Neuronal stem cell (in vitro differentiated cells): ENCODE data around the gene CALU.
A peak's percentile ranks its signal among the peaks of the same experiment; 100 is the strongest.

Experiments used
- DNase-seq: peaks from one replicate; pipeline ENCODE4 v3.0.0-alpha.2; 2013; ENCODE audit warnings: low spot score
- H2AFZ ChIP-seq: one replicate; pipeline ENCODE4 v1.6.1; 2013; ENCODE audit warnings: mild to moderate bottlenecking, low read length, inconsistent platforms
- H2AK5ac ChIP-seq: 2 replicates; pipeline ENCODE4 v1.6.1; 2013; ENCODE audit warnings: low read depth, mild to moderate bottlenecking, inconsistent platforms, low read length, moderate library complexity, mixed read lengths
- H2BK120ac ChIP-seq: 2 replicates; pipeline ENCODE4 v1.6.1; 2013; ENCODE audit warnings: low read depth, mild to moderate bottlenecking, inconsistent platforms, low read length, moderate library complexity, mixed read lengths
- H2BK12ac ChIP-seq: one replicate; pipeline ENCODE4 v1.6.1; 2013; ENCODE audit warnings: low read length, inconsistent platforms
- H2BK15ac ChIP-seq: 2 replicates; pipeline ENCODE4 v1.6.1; 2013; ENCODE audit warnings: mild to moderate bottlenecking, low read length, inconsistent platforms, mixed read lengths
- H2BK5ac ChIP-seq: one replicate; pipeline ENCODE4 v1.6.1; 2013; ENCODE audit warnings: inconsistent platforms, mild to moderate bottlenecking, low read length, moderate library complexity
- H3K14ac ChIP-seq: one replicate; pipeline ENCODE4 v1.6.1; 2013; ENCODE audit warnings: low read length, inconsistent platforms
- H3K18ac ChIP-seq: 2 replicates; pipeline ENCODE4 v1.6.1; 2013; ENCODE audit warnings: low read length, inconsistent platforms
- H3K23ac ChIP-seq: 2 replicates; pipeline ENCODE4 v1.6.1; 2013; ENCODE audit warnings: low read depth, mild to moderate bottlenecking, mixed read lengths, low read length, inconsistent platforms; ENCODE audit not compliant: poor library complexity
- H3K27ac ChIP-seq: replicated peaks from 3 replicates; pipeline ENCODE4 v1.5.1; 2013; ENCODE audit warnings: low read length, inconsistent platforms
- H3K27me3 ChIP-seq, 3 experiments: 2 replicates each; pipeline ENCODE4 v1.6.1; 2013; ENCODE audit warnings: low read length in 3 of 3, mild to moderate bottlenecking in 2 of 3, inconsistent platforms in 1 of 3, low read depth in 1 of 3, mixed read lengths in 1 of 3, moderate library complexity in 1 of 3; ENCODE audit not compliant: control insufficient read depth in 3 of 3, insufficient read depth in 3 of 3
- H3K36me3 ChIP-seq, 2 donors: replicated peaks in 1 of 2; 2 replicates each; pipeline ENCODE4 v1.6.1; 2013; ENCODE audit warnings: low read length in 2 of 2; ENCODE audit not compliant: control insufficient read depth in 2 of 2, insufficient read depth in 2 of 2
- H3K4ac ChIP-seq: 2 replicates; pipeline ENCODE4 v1.6.1; 2013; ENCODE audit warnings: inconsistent platforms, mild to moderate bottlenecking, low read length, moderate library complexity
- H3K4me1 ChIP-seq, 2 donors: 1 replicate in 1 of 2; 2 replicates in 1 of 2; pipeline ENCODE4 v1.6.1; 2013; ENCODE audit warnings: low read length in 2 of 2, low read depth in 1 of 2; ENCODE audit not compliant: control insufficient read depth in 2 of 2, insufficient read depth in 1 of 2
- H3K4me2 ChIP-seq: one replicate; pipeline ENCODE4 v1.6.1; 2013; ENCODE audit warnings: mild to moderate bottlenecking, low read length, inconsistent platforms; ENCODE audit not compliant: insufficient read depth, poor library complexity, severe bottlenecking
- H3K4me3 ChIP-seq, 2 donors: 2 replicates each; pipeline ENCODE4 v1.5.1; 2013; ENCODE audit warnings: low read length in 2 of 2, mild to moderate bottlenecking in 2 of 2, inconsistent platforms in 1 of 2, moderate library complexity in 1 of 2
- H3K79me1 ChIP-seq: one replicate; pipeline ENCODE4 v1.6.1; 2013; ENCODE audit warnings: low read depth, mild to moderate bottlenecking, inconsistent platforms, low read length, moderate library complexity
- H3K9ac ChIP-seq: one replicate; pipeline ENCODE4 v1.6.1; 2013; ENCODE audit warnings: mild to moderate bottlenecking, low read depth, low read length, inconsistent platforms; ENCODE audit not compliant: poor library complexity
- H3K9me3 ChIP-seq, 2 donors: replicated peaks in 1 of 2; 2 replicates each; pipeline versions ENCODE3 to v1.6.1; 2013; ENCODE audit warnings: low read length in 2 of 2, mild to moderate bottlenecking in 2 of 2, inconsistent platforms in 1 of 2, low read depth in 1 of 2, mixed read lengths in 1 of 2, moderate library complexity in 1 of 2; ENCODE audit not compliant: control insufficient read depth in 2 of 2, insufficient read depth in 1 of 2
- H4K8ac ChIP-seq: one replicate; pipeline ENCODE4 v1.6.1; 2013; ENCODE audit warnings: low read depth, mild to moderate bottlenecking, inconsistent platforms, low read length, moderate library complexity
- H4K91ac ChIP-seq: one replicate; pipeline ENCODE4 v1.6.1; 2013; ENCODE audit warnings: low read length, low read depth, mild to moderate bottlenecking, inconsistent platforms; ENCODE audit not compliant: poor library complexity
- WGBS, 2 donors: extraction: QIAGEN DNeasy Blood & Tissue Kit; methylation state at CpG; one replicate each; pipeline ENCODE4 v1.1.7; 2013; ENCODE audit warnings: missing lambda C conversion rate in 2 of 2, mixed read lengths in 1 of 2; ENCODE audit not compliant: insufficient read length in 2 of 2, insufficient replicate concordance in 1 of 2; ENCODE audit errors: extremely low coverage in 2 of 2; 5-methylcytosine and 5-hydroxymethylcytosine counted together

Gene CALU

DNA sequence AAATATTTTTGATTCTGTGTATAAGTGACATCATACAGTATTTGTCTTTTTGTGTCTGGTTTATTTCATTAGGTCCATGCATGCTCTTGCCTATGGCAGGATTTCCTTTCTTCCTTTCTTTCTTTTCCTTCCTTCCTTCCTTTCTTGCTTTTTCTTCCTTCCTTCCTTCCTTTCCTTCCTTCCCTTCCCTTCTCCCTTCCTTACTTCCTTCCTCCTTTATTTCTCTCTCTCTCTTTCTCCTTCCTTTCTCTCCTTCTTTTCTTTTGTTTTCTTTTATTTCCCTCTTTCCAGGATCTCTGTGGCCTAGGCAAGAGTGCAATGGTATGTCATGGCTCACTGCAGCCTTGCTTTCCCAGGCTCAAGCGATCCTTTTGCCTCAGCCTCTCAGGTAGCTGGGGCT is 31.4 kb upstream of the CALU start:
- Histone ChIP-seq H4K8ac (no peak overlapping the region), H3K23ac (no peak overlapping the region), H3K27me3 (peaks cover 0 to 2% (median 0%) of the 10 kb centered on the region in 3 experiments), H4K91ac (no peak overlapping the region), H3K9ac (no peak overlapping the region), H2AK5ac (no peak overlapping the region), H3K9me3 (no peaks in the 10 kb centered on the region), H2BK120ac (no peak overlapping the region), H2BK12ac (no peak overlapping the region), H3K18ac (no peak overlapping the region), H3K4me2 (no peak overlapping the region), H2BK5ac (no peak overlapping the region), H3K79me1 (no peaks in the 10 kb centered on the region), H2AFZ (no peak overlapping the region), H3K14ac (no peak overlapping the region), H3K36me3 (no peaks in the 10 kb centered on the region), H3K27ac (peak overlapping the region; percentile 86), H3K4me3 (no peak overlapping the region), H2BK15ac (no peak overlapping the region), H3K4ac (no peak overlapping the region), H3K4me1 (peaks cover 0 to 6% of the 10 kb centered on the region in 2 donors)
- no peak for DNase-seq
- WGBS, 2 donors = no CpG with 5 or more reads among the region's 1 CpG

DNA sequence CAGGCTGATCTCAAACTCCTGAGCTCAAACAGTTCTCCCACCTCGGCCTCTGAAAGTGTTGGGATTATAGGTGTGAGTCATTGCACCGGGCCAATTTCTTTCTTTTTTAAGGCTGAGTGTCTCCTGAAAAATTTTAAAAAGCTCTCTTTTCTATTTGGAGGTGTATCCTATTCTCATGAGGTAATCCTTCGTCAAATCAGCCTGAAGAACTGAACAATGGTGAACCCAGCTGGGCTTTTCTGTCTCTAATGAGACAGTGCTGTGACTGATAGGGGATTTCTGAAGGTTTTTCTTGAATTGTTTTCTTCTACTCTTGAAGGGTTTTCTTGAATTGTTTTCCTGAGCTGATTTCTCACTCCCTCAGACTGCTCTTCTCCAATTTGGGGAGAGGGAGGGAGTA is 30.9 kb upstream of the CALU start:
- Histone ChIP-seq H2AK5ac (no peak overlapping the region), H3K14ac (no peak overlapping the region), H2BK12ac (no peak overlapping the region), H3K4me3 (no peak overlapping the region), H2AFZ (no peak overlapping the region), H3K4me1 (peaks cover 0 to 6% of the 10 kb centered on the region in 2 donors), H2BK120ac (no peak overlapping the region), H3K79me1 (no peaks in the 10 kb centered on the region), H3K9me3 (no peaks in the 10 kb centered on the region), H3K27me3 (peaks cover 0 to 2% (median 0%) of the 10 kb centered on the region in 3 experiments), H3K9ac (no peak overlapping the region), H3K4me2 (no peak overlapping the region), H4K91ac (no peak overlapping the region), H3K27ac (peak overlapping the region; percentile 86), H3K23ac (no peak overlapping the region), H4K8ac (no peak overlapping the region), H3K36me3 (no peaks in the 10 kb centered on the region), H2BK15ac (no peak overlapping the region), H2BK5ac (no peak overlapping the region), H3K18ac (no peak overlapping the region), H3K4ac (no peak overlapping the region)
- peak; percentile 66 for DNase-seq
- WGBS, 2 donors = no CpG with 5 or more reads among the region's 3 CpGs

DNA sequence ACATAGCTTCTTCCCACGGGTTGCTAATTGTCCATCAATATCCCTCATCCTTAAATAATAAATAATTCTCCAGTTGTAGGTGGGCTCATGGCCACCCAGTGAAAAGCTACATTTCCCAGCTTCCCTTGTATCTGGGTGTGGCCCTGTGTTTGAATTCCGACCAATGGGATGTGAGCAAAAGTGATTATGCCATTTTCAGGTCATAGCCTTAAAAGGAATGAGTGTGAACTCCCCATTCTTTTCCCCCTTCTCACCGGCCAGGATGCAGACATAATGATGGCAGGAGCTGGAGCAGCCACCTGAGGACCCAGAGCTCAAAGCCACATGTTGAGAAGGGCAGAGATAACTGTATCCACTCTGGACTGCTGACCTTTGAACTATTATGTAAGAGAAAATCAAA is 30.3 kb upstream of the CALU start:
- Histone ChIP-seq H3K27me3 (peaks cover 0 to 2% (median 0%) of the 10 kb centered on the region in 3 experiments), H3K4me2 (no peak overlapping the region), H2AFZ (no peak overlapping the region), H4K8ac (no peak overlapping the region), H2BK12ac (no peak overlapping the region), H3K4me3 (no peak overlapping the region), H4K91ac (no peak overlapping the region), H3K4ac (no peak overlapping the region), H2BK15ac (no peak overlapping the region), H3K9ac (no peak overlapping the region), H3K23ac (no peak overlapping the region), H3K4me1 (peaks cover 0 to 4% of the 10 kb centered on the region in 2 donors), H3K18ac (no peak overlapping the region), H3K27ac (peak overlapping the region; percentile 86), H2BK5ac (no peak overlapping the region), H3K14ac (no peak overlapping the region), H2AK5ac (no peak overlapping the region), H3K9me3 (no peaks in the 10 kb centered on the region), H3K36me3 (no peaks in the 10 kb centered on the region), H3K79me1 (no peaks in the 10 kb centered on the region), H2BK120ac (no peak overlapping the region)
- no peak for DNase-seq
- no CpG with 5 or more reads among the region's 3 CpGs for WGBS, 2 donors

DNA sequence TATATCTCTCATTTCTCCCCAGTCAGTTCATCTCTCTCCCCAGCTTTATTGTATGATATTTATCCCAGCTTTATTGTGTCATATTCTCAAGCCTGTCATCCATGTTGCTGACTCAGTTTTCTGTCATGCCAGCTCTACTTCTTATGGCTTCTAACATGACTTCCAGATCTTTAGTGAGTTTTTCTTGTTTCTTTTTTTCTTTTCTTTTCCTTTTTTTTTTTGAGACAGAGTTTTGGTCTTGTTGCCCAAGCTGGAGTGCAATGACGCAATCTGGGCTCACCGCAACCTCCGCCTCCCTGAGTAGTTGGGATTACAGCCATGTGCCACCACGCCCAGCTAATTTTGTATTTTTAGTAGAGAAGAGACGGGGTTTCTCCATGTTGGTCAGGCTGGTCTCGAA is 28.7 kb upstream of the CALU start:
- no peak overlapping the region for H3K4me3 ChIP-seq
- no CpG with 5 or more reads among the region's 6 CpGs for WGBS, 2 donors
- H4K8ac ChIP-seq = no peak overlapping the region
- no peaks in the 10 kb centered on the region for H3K9me3 ChIP-seq
- no peak overlapping the region for H3K4me2 ChIP-seq
- no peak for DNase-seq
- H3K18ac ChIP-seq = no peak overlapping the region
- no peak overlapping the region for H2BK120ac ChIP-seq
- no peaks in the 10 kb centered on the region for H3K79me1 ChIP-seq
- H2AFZ ChIP-seq = no peak overlapping the region
- H3K4ac ChIP-seq = no peak overlapping the region
- H3K4me1 ChIP-seq = peaks cover 0 to 7% of the 10 kb centered on the region in 2 donors
- no peak overlapping the region for H3K27ac ChIP-seq
- no peak overlapping the region for H3K23ac ChIP-seq
- H2BK15ac ChIP-seq = no peak overlapping the region
- no peak overlapping the region for H2AK5ac ChIP-seq
- H3K27me3 ChIP-seq = peaks cover 0 to 10% (median 0%) of the 10 kb centered on the region in 3 experiments
- H4K91ac ChIP-seq = no peak overlapping the region
- no peak overlapping the region for H2BK12ac ChIP-seq
- H3K9ac ChIP-seq = no peak overlapping the region
- H3K36me3 ChIP-seq = no peaks in the 10 kb centered on the region
- H3K14ac ChIP-seq = no peak overlapping the region
- H2BK5ac ChIP-seq = no peak overlapping the region
